Measurements from ENCODE around the gene GPATCH3. TPM values are rescaled to one million over a fixed set of nuclear protein-coding genes. Genes with fewer than 3 reads are reported as not detected.

Gene GPATCH3
- total RNA-seq, 4 donors from 2014 or later = 9.7 to 23.5 (median 13.0) TPM

GRCh38 chr1:26945138-26945537 is 44.9 kb upstream of the GPATCH3 start:
- TF ChIP-seq CTCF (IDR thresholded peaks at IDR 0.05) (no peak), POLR2A (IDR thresholded peaks at IDR 0.05) (no peak)
- DNase-seq (ENCODE audit: low spot score in 2 of 2) = no peak

GRCh38 chr1:26942656-26943055 is 42.4 kb upstream of the GPATCH3 start:
- TF ChIP-seq POLR2A (IDR thresholded peaks at IDR 0.05) (no peak), CTCF (IDR thresholded peaks at IDR 0.05) (no peak)
- WGBS, 2 donors = 92 to 94% methylated on average over 12 of the region's 12 CpGs

More at GRCh38 chr1:26945138-26945537, 44.9 kb upstream of the GPATCH3 start:
- WGBS, 2 donors = 67 to 69% methylated on average over 2 of the region's 2 CpGs
- intact Hi-C loops (cut with DNase I; ENCODE audit: low total_unique reads) = no loop called here
- no peak overlapping the region for H3K4me3 ChIP-seq (ENCODE audit: low read depth, poor library complexity, severe bottlenecking)

GRCh38 chr1:26941311-26941710 is 41.0 kb upstream of the GPATCH3 start:
- H3K4me3 ChIP-seq (ENCODE audit: low read depth, poor library complexity, severe bottlenecking) = no peak overlapping the region
- TF ChIP-seq CTCF (IDR thresholded peaks at IDR 0.05) = no peak
- no peak for TF ChIP-seq POLR2A (IDR thresholded peaks at IDR 0.05)
- 94 to 97% methylated on average over 10 of the region's 10 CpGs for WGBS, 2 donors
- intact Hi-C loops (cut with DNase I; ENCODE audit: low total_unique reads) = no loop called here
- DNase-seq (ENCODE audit: low spot score in 2 of 2) = no peak

More at GRCh38 chr1:26942656-26943055, 42.4 kb upstream of the GPATCH3 start:
- H3K4me3 ChIP-seq (ENCODE audit: low read depth, poor library complexity, severe bottlenecking) = no peak overlapping the region
- intact Hi-C loops (cut with DNase I; ENCODE audit: low total_unique reads) = no loop called here
- DNase-seq (ENCODE audit: low spot score in 2 of 2) = no peak

GRCh38 chr1:26938659-26939025 is 38.4 kb upstream of the GPATCH3 start:
- DNase-seq (ENCODE audit: low spot score in 2 of 2) = no peak
- H3K4me3 ChIP-seq (ENCODE audit: low read depth, poor library complexity, severe bottlenecking) = no peak overlapping the region
- intact Hi-C loops (cut with DNase I; ENCODE audit: low total_unique reads) = no loop called here
- 83 to 94% methylated on average over 2 of the region's 2 CpGs for WGBS, 2 donors
- TF ChIP-seq CTCF (IDR thresholded peaks at IDR 0.05) (no peak), POLR2A (IDR thresholded peaks at IDR 0.05) (no peak)

GRCh38 chr1:26938004-26938658 is 37.9 kb upstream of the GPATCH3 start:
- 92 to 93% methylated on average over 4 of the region's 4 CpGs for WGBS, 2 donors
- DNase-seq (ENCODE audit: low spot score in 2 of 2) = no peak

More at GRCh38 chr1:26938004-26938658, 37.9 kb upstream of the GPATCH3 start:
- TF ChIP-seq POLR2A (IDR thresholded peaks at IDR 0.05) = no peak
- peak in 1 of 3 donors; percentile 43 for TF ChIP-seq CTCF (IDR thresholded peaks at IDR 0.05)
- H3K4me3 ChIP-seq (ENCODE audit: low read depth, poor library complexity, severe bottlenecking) = no peak overlapping the region
- intact Hi-C loops (cut with DNase I; ENCODE audit: low total_unique reads) = no loop called here

All from lower leg skin (tissue), 4 donors.